CD4-positive, alpha-beta T cell treated with Interleukin-10 for 1 hour (primary cell): Measurements from ENCODE around the gene SHMT1.
"Not testable (repeated sequence)": the region's sequence is repeated elsewhere in the genome, so short reads cannot be mapped to it uniquely, and the experiment has no call there.

Experiments
- DNase-seq: peaks from one replicate; pipeline ENCODE4 v3.0.0-alpha.2; 2020

SHMT1 gene

GRCh38 chr17:18377437-18378204 lies 14.3 kb upstream of the SHMT1 start, which contains the start of gene EVPLL:
EVPLL (plus strand) TSS chr17:18377778; CDS start chr17:18380938, 3,160 bp downstream.
- DNase-seq = no peak

GRCh38 chr17:18374216-18374615 lies 10.9 kb upstream of the SHMT1 start:
- DNase-seq = no peak

- not testable (repeated sequence) for DNase-seq
These were observed 9.8 kb upstream of the SHMT1 start for GRCh38 chr17:18373181-18373580.

GRCh38 chr17:18371455-18371854 lies 8.1 kb upstream of the SHMT1 start:
- DNase-seq = no peak

GRCh38 chr17:18370761-18371160 lies 7.4 kb upstream of the SHMT1 start:
- DNase-seq = no peak

- DNase-seq = no peak
These were observed 5.6 kb upstream of the SHMT1 start for GRCh38 chr17:18368946-18369345.

- DNase-seq = no peak
These were observed 816 bp upstream of the SHMT1 start for GRCh38 chr17:18364166-18364565.

- no peak for DNase-seq
These were observed 651 bp downstream of the SHMT1 start for GRCh38 chr17:18362698-18363100.

GRCh38 chr17:18361837-18362697 lies 1.3 kb downstream of the SHMT1 start:
- no peak for DNase-seq

GRCh38 chr17:18360518-18360917 lies 2.8 kb downstream of the SHMT1 start:
- no peak for DNase-seq

GRCh38 chr17:18356624-18357023 lies 6.7 kb downstream of the SHMT1 start:
- no peak for DNase-seq

- no peak for DNase-seq
These were observed 9.8 kb downstream of the SHMT1 start for GRCh38 chr17:18353541-18353940.

GRCh38 chr17:18344021-18344420 lies 19.3 kb downstream of the SHMT1 start:
- DNase-seq = no peak

- no peak for DNase-seq
These were observed 23.4 kb downstream of the SHMT1 start for GRCh38 chr17:18339933-18340332.

GRCh38 chr17:18338158-18338557 lies 25.2 kb downstream of the SHMT1 start:
- not testable (repeated sequence) for DNase-seq

- DNase-seq = no peak
These were observed 30.4 kb downstream of the SHMT1 start for GRCh38 chr17:18332909-18333489.

GRCh38 chr17:18331879-18332278 lies 31.5 kb downstream of the SHMT1 start:
- peak; percentile 29 for DNase-seq

GRCh38 chr17:18328643-18329204 lies 34.6 kb downstream of the SHMT1 start:
- no peak for DNase-seq

GRCh38 chr17:18327556-18327955 lies 35.8 kb downstream of the SHMT1 start:
- DNase-seq = no peak

GRCh38 chr17:18327093-18327492 lies 36.3 kb downstream of the SHMT1 start:
- no peak for DNase-seq

GRCh38 chr17:18326572-18326971 lies 36.8 kb downstream of the SHMT1 start:
- no peak for DNase-seq

GRCh38 chr17:18326039-18326438 lies 37.3 kb downstream of the SHMT1 start:
- DNase-seq = no peak
